H54 (cell line): ENCODE results near the gene NTRK1.

ENCODE experiments used
- DNase-seq: peaks from one replicate; pipeline ENCODE4 v3.0.0; 2011; ENCODE audit warnings: low spot score, mixed read lengths; ENCODE audit not compliant: insufficient read length
- FAIRE-seq: peaks from 3 replicates; lab custom pipeline; 2011; peaks lifted over from hg19 to GRCh38; lab: Jason Lieb, UNC
- POLR2A ChIP-seq: IDR thresholded peaks from 2 replicates; pipeline ENCODE4 v1.6.1; 2011; ENCODE audit warnings: low read depth, mild to moderate bottlenecking, low read length

NTRK1 gene

GRCh38 chr1:156844102-156844501, 16.6 kb upstream of the NTRK1 start:
- DNase-seq (no peak), FAIRE-seq (no peak)
- no peak for TF ChIP-seq POLR2A

DNA sequence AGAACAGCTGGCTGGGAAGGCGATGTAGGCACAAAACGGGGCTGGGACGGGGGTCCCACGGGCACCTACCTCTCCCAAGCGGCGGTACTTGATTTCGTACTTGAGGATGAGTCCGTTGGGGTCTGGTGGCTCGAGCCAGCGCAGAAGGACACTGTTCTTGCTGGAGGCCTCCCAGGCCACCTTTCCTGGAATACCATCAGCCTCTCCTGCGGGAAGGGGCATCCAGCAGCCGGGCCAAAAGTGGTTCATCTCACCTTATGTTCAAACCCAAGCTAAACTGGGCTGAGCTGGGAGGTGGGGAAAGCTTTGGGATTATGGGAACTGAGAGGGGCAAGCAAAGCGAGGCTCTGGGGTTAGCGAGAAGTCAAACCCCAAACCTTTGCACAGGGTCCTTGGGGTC, 16.0 kb upstream of the NTRK1 start:
- DNase-seq (no peak), FAIRE-seq (no peak)
- TF ChIP-seq POLR2A: no peak

DNA sequence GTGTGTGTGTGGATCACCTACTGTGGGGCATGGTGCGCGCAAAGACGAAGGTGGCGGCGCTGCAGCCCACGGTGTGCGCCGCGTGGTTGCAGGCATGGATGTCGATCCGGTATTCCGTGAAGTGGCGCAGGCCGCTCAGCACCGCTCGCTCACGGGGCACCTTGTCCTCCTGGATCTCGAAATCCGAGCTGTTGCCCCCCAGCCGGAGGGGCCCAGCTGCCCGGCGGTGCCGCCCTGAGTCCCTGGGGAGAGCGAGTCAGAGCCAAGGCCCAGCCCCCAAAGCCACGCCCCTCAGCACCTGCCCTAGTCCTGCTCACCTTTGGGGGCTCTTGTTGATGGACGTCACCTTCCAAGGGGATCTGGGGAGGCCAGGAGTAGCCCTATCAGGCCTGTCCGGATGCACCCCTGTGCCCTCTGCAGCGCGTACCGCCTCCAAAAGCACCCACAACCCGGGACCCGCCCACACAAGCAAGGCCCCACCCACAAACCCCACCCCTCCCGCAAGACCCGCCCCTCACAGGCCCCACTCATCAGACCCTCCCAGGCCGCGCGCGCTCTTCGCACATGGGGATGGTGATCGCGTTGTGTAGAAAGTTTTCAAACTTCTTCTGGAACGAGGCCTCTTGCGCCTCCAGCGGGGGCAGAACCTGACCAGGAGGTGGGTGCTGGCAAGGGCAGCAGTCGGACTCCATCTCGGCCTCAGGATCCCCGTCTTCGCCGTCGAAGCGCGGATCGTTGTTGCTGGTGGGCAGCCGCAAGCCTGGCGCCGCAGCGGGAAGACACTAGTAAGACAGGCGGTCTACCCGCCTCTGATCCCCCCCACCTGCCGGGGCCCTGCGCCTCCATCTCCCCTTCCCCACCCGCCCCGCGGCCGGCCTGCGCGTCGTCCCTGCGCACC, 15.4 kb upstream of the NTRK1 start:
- FAIRE-seq (no peak), DNase-seq (no peak)
- TF ChIP-seq POLR2A: no peak

DNA sequence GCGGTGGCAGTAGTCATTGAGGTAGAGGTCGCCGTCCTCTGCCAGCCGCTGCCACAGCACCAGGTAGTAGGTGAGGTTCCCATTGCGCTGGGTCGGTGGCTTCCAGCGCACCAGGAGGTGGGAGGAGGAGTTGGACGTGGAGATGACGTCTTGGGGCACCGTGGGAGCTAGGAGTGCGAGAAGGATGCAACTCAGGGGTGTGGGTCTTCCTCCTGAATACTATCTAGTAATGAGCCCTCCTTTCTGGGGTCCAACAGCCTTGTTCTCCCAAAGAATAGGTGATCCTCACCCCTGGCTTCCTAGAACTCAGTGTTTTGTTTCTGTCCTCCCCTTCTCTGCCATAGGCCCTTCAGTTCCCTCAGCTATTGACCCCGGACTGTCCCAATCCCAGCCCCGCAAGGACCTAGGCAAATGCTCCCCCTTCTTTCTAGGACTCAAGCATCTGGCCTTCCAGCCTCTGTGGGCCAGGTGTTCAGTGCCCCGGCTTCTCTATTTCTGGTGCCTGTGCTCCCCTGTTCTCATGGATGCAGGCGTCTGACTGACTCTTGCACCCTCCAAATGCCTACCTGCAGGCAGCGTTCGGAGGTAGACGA, 14.6 kb upstream of the NTRK1 start:
- FAIRE-seq: no peak
- TF ChIP-seq POLR2A: no peak
- DNase-seq: no peak

- DNase-seq: no peak
- no peak for FAIRE-seq
- TF ChIP-seq POLR2A: no peak
These were observed 14.0 kb upstream of the NTRK1 start for GRCh38 chr1:156846643-156847042.

DNA sequence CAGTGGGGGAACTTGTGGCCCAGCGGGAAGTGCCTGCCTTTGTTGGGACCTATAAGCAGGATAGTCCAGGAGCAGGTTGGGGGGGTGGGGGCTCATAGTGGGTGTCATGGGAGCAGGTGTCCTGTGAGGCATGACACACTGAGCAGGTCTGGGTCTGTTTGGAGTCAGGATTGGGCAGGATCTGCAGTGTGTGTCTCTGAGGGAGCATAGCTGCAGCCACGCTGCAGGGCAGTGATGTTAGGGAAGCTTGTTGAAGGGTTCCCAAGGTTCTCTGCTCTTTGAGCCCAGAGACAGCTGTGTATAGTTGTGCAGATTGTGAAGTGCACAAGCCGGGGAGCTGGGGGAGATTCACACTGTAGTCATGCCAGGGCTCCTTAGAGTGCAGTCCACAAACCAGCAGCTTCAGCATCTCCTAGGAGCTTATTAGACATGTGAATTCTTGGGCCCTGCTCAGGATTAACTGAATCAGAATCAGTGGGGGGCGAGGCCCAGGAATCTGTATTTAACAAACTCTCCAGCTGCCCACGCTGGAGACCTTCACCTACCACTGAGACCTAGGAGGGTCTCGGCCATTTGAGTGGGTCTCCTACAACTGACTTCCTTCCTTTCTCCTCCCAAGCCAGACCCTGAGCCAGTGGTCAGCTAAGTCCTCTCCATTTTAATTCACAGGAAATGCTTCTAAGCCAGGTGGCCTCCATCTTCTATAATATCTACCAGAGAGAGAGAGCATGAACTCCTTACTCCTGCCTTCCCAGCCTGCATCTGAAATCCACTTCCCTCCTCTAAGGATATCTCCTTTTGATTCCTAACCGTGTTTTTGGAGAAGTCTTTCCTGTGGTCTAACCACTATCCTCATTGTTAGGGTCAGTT, 12.8 kb upstream of the NTRK1 start:
- no peak for TF ChIP-seq POLR2A
- FAIRE-seq (no peak), DNase-seq (no peak)

DNA sequence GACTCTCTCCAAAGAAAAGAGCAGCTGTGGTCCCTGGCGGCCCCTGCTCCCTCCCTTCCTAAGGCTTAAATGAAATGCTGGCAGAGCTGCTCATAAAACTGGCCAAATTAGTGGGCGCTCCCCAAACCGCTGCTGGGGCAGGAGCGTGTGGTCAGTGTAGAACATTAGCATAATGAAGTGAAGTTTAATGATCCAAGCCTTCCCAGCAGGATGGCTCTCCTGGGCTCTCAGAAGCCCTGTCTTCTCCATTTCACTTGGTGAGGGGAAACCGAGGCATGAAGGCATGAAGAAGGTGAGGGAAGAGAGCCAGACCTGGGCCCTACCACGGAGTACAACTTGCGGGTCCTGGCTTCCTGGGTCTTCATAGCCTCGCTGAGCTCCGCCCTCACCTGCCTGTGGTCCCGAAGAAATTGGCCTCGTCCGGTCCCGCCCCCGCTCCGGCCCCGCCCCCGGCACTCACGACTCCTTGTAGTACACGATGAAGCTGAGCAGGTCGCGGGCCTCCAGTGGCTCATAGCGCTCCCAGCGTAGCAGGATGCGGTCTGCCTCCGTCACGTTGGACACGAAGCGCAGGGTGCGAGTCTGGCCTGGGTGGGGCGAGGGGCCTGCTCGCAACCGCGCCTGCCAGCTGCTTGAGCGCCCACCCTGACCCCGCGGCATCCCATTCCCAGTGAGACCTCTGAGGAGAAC, 12.1 kb upstream of the NTRK1 start:
- no peak for FAIRE-seq
- no peak for TF ChIP-seq POLR2A
- DNase-seq: no peak

- no peak for TF ChIP-seq POLR2A
- DNase-seq (no peak), FAIRE-seq (no peak)
These were observed 11.5 kb upstream of the NTRK1 start for GRCh38 chr1:156849151-156849496.

DNA sequence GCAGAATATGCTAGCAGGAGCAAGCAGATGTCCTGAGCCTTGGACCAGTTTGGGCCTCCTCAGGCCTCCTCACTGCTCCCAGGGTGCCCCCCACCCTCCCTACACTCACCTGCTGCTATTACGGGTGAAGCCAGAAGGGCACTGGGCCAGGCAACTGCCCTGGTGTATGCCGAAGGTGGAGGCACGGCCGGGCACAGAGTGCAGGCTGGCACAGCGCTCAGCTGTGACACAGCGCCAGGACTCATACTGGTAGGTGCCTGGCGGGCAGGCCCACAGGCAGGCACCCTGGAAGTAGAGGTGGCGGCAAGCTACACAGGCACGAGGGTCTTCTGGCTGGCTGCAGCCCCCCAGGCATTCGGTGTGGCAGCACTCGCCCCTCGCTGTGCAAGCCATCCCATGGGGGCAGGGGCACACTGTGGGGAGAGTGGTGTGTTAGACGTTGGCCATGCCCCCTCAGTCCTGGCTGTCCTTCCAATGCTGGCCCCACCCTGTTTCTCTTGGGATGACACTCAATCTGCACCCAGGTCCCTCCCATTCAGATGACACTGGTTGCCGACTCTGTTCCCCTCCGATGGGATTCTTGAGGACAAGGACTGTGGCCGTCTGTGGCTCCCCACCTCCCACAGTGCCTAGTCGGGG, 8.8 kb upstream of the NTRK1 start:
- DNase-seq (no peak), FAIRE-seq (no peak)
- no peak for TF ChIP-seq POLR2A

DNA sequence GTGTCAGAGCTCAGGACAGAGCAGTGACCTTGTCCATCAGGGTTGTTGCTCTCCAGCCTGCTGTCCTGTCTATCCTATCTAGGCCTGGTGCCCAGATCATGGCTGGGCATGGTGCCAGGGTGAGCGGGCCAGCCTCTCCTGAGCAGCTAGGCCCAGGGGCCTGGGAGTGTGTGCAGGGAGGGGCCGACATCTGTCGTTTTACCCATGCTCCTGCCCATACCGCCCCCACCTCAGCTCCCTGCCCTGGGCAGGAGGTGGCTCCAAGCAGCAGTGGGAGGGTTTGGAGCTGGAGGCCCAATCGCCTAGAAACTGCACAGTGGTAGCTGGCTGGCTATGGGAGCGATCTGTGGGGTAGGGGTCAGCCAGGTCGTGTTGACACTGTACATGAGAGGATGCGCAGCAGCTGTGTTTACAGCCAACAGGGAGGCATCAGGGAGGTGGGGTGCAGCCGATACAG, 8.2 kb upstream of the NTRK1 start:
- no peak for DNase-seq
- no peak for FAIRE-seq
- no peak for TF ChIP-seq POLR2A

DNA sequence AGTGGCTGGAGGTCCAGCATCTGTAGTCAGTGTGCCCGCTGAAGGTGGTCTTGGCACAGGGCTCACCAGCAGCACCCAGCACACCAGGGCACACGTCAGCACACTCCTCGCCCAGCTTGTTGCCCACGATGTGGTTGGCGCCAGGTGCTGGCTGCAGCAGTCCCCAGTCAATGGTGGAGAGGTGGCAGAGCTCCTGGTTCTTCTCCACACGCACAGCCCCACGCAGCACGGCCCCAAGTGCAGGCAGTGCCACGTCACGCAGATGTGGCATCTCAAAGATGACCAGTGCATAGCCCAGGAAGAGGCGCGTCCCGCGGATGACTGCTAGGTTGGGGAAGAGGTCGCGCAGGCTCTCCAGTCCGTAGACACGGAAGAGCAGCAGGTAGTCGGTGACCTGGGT, 6.9 kb upstream of the NTRK1 start:
- FAIRE-seq (no peak), DNase-seq (no peak)
- TF ChIP-seq POLR2A: no peak

DNA sequence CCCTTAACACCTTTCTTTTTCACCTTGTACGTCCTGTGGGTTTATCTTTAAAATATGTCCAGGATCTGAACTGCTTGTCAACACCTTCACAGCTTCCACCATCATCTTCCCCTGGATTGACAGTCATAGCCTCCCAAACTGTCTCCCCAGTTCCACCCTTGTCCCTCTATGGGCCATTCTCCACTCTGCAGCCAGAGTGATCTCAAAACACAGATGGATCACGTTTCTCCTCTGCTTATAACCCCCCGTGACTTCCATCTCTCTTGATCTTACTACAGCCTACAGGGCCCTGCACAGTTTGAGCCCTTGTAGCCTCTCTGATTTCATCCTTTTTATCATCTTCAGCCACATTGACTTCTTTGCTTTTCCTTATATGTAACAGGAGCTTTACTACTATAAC, 6.0 kb upstream of the NTRK1 start:
- FAIRE-seq (no peak), DNase-seq (no peak)
- no peak for TF ChIP-seq POLR2A

GRCh38 chr1:156856282-156856785, 4.3 kb upstream of the NTRK1 start:
- TF ChIP-seq POLR2A: no peak
- no peak for DNase-seq
- FAIRE-seq: no peak
